Smooth muscle cell (in vitro differentiated cells): ENCODE data around the gene TEKT5. TPM values are rescaled to one million over a fixed set of nuclear protein-coding genes. Genes with fewer than 3 reads are reported as not detected.

Experiments
- DNase-seq: peaks from one replicate; lab custom pipeline; 2025; ENCODE audit not compliant: unreplicated experiment; lab: John Stamatoyannopoulos, UW
- H2AFZ ChIP-seq: fragments of 200-600 bp; sonication (generic); 2 replicates; pipeline ENCODE4 v1.6.0; 2016; ENCODE audit warnings: antibody characterized with exemption, low read depth, mild to moderate bottlenecking
- H3F3A ChIP-seq: fragments of 200-600 bp; sonication (generic); 2 replicates; pipeline ENCODE4 v1.6.0; 2017; ENCODE audit warnings: antibody characterized with exemption, low read depth
- H3K27ac ChIP-seq: fragments of 200-600 bp; sonication (generic); 2 replicates; pipeline ENCODE4 v1.5.1; 2016; ENCODE audit warnings: low read depth, mild to moderate bottlenecking
- H3K27me3 ChIP-seq: fragments of 200-600 bp; sonication (generic); 2 replicates; pipeline ENCODE4 v1.6.1; 2016; ENCODE audit warnings: low read depth, mild to moderate bottlenecking
- H3K36me3 ChIP-seq: fragments of 200-600 bp; sonication (generic); 2 replicates; pipeline ENCODE4 v1.5.1; 2016; ENCODE audit warnings: low read depth
- H3K4me1 ChIP-seq: fragments of 200-600 bp; sonication (generic); 2 replicates; pipeline ENCODE4 v1.5.1; 2016; ENCODE audit warnings: low read depth
- H3K4me2 ChIP-seq: fragments of 200-600 bp; sonication (generic); 2 replicates; pipeline ENCODE4 v1.6.0; 2016; ENCODE audit warnings: mild to moderate bottlenecking
- H3K4me3 ChIP-seq: fragments of 200-600 bp; sonication (generic); 2 replicates; pipeline ENCODE4 v1.5.1; 2016; ENCODE audit warnings: mild to moderate bottlenecking
- H3K79me2 ChIP-seq: fragments of 200-600 bp; sonication (generic); 2 replicates; pipeline ENCODE4 v1.6.0; 2016; ENCODE audit warnings: low read depth, mild to moderate bottlenecking
- H3K9ac ChIP-seq: fragments of 200-600 bp; sonication (generic); 2 replicates; pipeline ENCODE4 v1.6.0; 2016; ENCODE audit warnings: low read depth
- H3K9me3 ChIP-seq: fragments of 200-600 bp; sonication (generic); replicated peaks from 2 replicates; pipeline ENCODE4 v1.5.1; 2016; ENCODE audit warnings: low read depth
- H4K20me1 ChIP-seq: fragments of 200-600 bp; sonication (generic); 2 replicates; pipeline ENCODE4 v1.6.0; 2016; ENCODE audit warnings: low read depth
- CTCF ChIP-seq: fragments of 200-600 bp; sonication (generic); IDR thresholded peaks from 2 replicates; pipeline ENCODE4 v1.5.1; 2017; ENCODE audit warnings: borderline replicate concordance, mild to moderate bottlenecking, antibody characterized with exemption; ENCODE audit not compliant: insufficient read depth, poor library complexity, severe bottlenecking
- WGBS: methylation state at CpG from one replicate; pipeline ENCODE4 v1.1.7; 2016; ENCODE audit warnings: low lambda C conversion rate; 5-methylcytosine and 5-hydroxymethylcytosine counted together
- polyA plus RNA-seq: library from polyadenylated mRNA; unstranded; fragments of >200 nt; fragmentation: Nextera tagmentation; extraction: Ambion mirVana; gene quantifications from 2 replicates; pipeline ENCODE4 v1.2.1, GENCODE V29; 2016
- total RNA-seq: library from RNA; depleted of rRNA; stranded (reverse); fragments of >200 nt; gene quantifications from 2 replicates; pipeline ENCODE4 v1.2.3, GENCODE V29; 2014

Gene TEKT5
- total and polyA plus RNA-seq, 2 experiments from 2014 or later = not detected

- Histone ChIP-seq H3K27me3 (no peaks in the 10 kb centered on the region), H3K9me3 (no peaks in the 10 kb centered on the region), H2AFZ (no peak overlapping the region), H3K4me1 (peaks cover 6% of the 10 kb centered on the region), H3K4me3 (no peak overlapping the region), H3K36me3 (no peaks in the 10 kb centered on the region), H3K9ac (no peak overlapping the region), H3F3A (no peaks in the 10 kb centered on the region), H4K20me1 (no peaks in the 10 kb centered on the region), H3K27ac (no peak overlapping the region), H3K4me2 (no peak overlapping the region), H3K79me2 (no peaks in the 10 kb centered on the region)
- TF ChIP-seq CTCF = no peak
- no peak for DNase-seq
- 76% methylated on average over 4 of the region's 4 CpGs for WGBS
Observed at GRCh38 chr16:10583269-10583668, 111.5 kb downstream of the TEKT5 start.

- Histone ChIP-seq H3F3A (no peaks in the 10 kb centered on the region), H4K20me1 (no peaks in the 10 kb centered on the region), H3K9me3 (no peaks in the 10 kb centered on the region), H2AFZ (no peak overlapping the region), H3K9ac (no peak overlapping the region), H3K4me3 (no peak overlapping the region), H3K79me2 (no peaks in the 10 kb centered on the region), H3K4me1 (peaks cover 21% of the 10 kb centered on the region), H3K27ac (no peak overlapping the region), H3K36me3 (no peaks in the 10 kb centered on the region), H3K4me2 (no peak overlapping the region), H3K27me3 (no peaks in the 10 kb centered on the region)
- 58% methylated on average over 2 of the region's 2 CpGs for WGBS
- DNase-seq = no peak
- no peak for TF ChIP-seq CTCF
Observed at GRCh38 chr16:10581507-10581906, 113.2 kb downstream of the TEKT5 start.

GRCh38 chr16:10580883-10581247 lies 113.9 kb downstream of the TEKT5 start:
- Histone ChIP-seq H4K20me1 (no peaks in the 10 kb centered on the region), H3K4me1 (peaks cover 21% of the 10 kb centered on the region), H2AFZ (peak overlapping the region; percentile 97), H3K9ac (no peak overlapping the region), H3K27me3 (no peaks in the 10 kb centered on the region), H3K36me3 (no peaks in the 10 kb centered on the region), H3K4me3 (peak overlapping the region; percentile 65), H3K4me2 (peak overlapping the region; percentile 98), H3F3A (peaks cover under 1% of the 10 kb centered on the region), H3K79me2 (no peaks in the 10 kb centered on the region), H3K9me3 (no peaks in the 10 kb centered on the region), H3K27ac (no peak overlapping the region)
- no peak for DNase-seq
- 43% methylated on average over 7 of the region's 7 CpGs for WGBS
- TF ChIP-seq CTCF = no peak

- Histone ChIP-seq H3K79me2 (no peaks in the 10 kb centered on the region), H3F3A (peaks cover 5% of the 10 kb centered on the region), H3K9me3 (no peaks in the 10 kb centered on the region), H2AFZ (peak within 1 kb of the TSS; percentile 97), H3K36me3 (no peaks in the 10 kb centered on the region), H3K4me3 (peak within 1 kb of the TSS; percentile 65), H3K4me2 (peak within 1 kb of the TSS; percentile 98), H3K4me1 (peaks cover 20% of the 10 kb centered on the region), H3K27ac (no peak within 1 kb of the TSS), H3K27me3 (no peaks in the 10 kb centered on the region), H4K20me1 (no peaks in the 10 kb centered on the region), H3K9ac (peak within 1 kb of the TSS; percentile 55)
- WGBS = 1% methylated on average over 66 of the region's 91 CpGs
- peak; percentile 37 for TF ChIP-seq CTCF
- DNase-seq = peak; percentile 60
Observed at GRCh38 chr16:10579965-10580882, 114.5 kb downstream of the TEKT5 start, which contains the start of gene EMP2. Gene EMP2, minus strand, starts transcription at chr16:10580598. Its CDS starts 32,981 bp downstream, at chr16:10547617.
